Measurements from ENCODE around the gene ALG6. TPM values are rescaled to one million over a fixed set of nuclear protein-coding genes. Genes with fewer than 3 reads are reported as not detected.

ALG6 gene
- total RNA-seq, 6 experiments from 2014 or later, result 5.5 to 7.7 (median 6.1) TPM

- no peaks in the 10 kb centered on the region for H3K4me1 ChIP-seq
- H3K9me3 ChIP-seq, result no peaks in the 10 kb centered on the region
- intact Hi-C loops (cut with DNase I), result no loop called here
- 100% methylated on average over 2 of the region's 2 CpGs for WGBS (ENCODE audit: insufficient coverage, low coverage, low lambda C conversion rate, missing lambda C conversion rate)
- H3K36me3 ChIP-seq, result no peaks in the 10 kb centered on the region
- H3K27ac ChIP-seq, result no peak overlapping the region
- no peak for TF ChIP-seq POLR2A (IDR thresholded peaks at IDR 0.05)
- TF ChIP-seq CTCF (IDR thresholded peaks at IDR 0.05), result no peak
- ATAC-seq (no peak), DNase-seq (no peak)
- H3K27me3 ChIP-seq, result no peaks in the 10 kb centered on the region
- no peak overlapping the region for H3K4me3 ChIP-seq
Observed at GRCh38 chr1:63453232-63453631, 85.8 kb downstream of the ALG6 start.

- DNase-seq (no peak), ATAC-seq (no peak)
- intact Hi-C loops (cut with DNase I), result no loop called here
- Histone ChIP-seq H3K27ac (no peak overlapping the region), H3K4me1 (no peaks in the 10 kb centered on the region), H3K4me3 (no peak overlapping the region), H3K9me3 (no peaks in the 10 kb centered on the region), H3K36me3 (no peaks in the 10 kb centered on the region), H3K27me3 (no peaks in the 10 kb centered on the region)
- TF ChIP-seq POLR2A (IDR thresholded peaks at IDR 0.05) (no peak), CTCF (IDR thresholded peaks at IDR 0.05) (peak in 2 of 4 donors; percentile 13 to 14)
Observed at GRCh38 chr1:63454269-63454668, 86.8 kb downstream of the ALG6 start.

GRCh38 chr1:63458750-63459149 is 91.3 kb downstream of the ALG6 start:
- Histone ChIP-seq H3K4me3 (no peak overlapping the region), H3K9me3 (no peaks in the 10 kb centered on the region), H3K36me3 (no peaks in the 10 kb centered on the region), H3K27ac (no peak overlapping the region), H3K4me1 (no peaks in the 10 kb centered on the region), H3K27me3 (no peaks in the 10 kb centered on the region)
- TF ChIP-seq POLR2A (IDR thresholded peaks at IDR 0.05), result no peak
- no peak for TF ChIP-seq CTCF (IDR thresholded peaks at IDR 0.05)
- DNase-seq (no peak), ATAC-seq (no peak)
- intact Hi-C loops (cut with DNase I), result no loop called here

GRCh38 chr1:63461661-63462230 is 94.3 kb downstream of the ALG6 start:
- TF ChIP-seq CTCF (IDR thresholded peaks at IDR 0.05) (no peak), POLR2A (IDR thresholded peaks at IDR 0.05) (no peak)
- DNase-seq, result no peak
- Histone ChIP-seq H3K9me3 (no peaks in the 10 kb centered on the region), H3K27ac (no peak overlapping the region), H3K4me1 (no peaks in the 10 kb centered on the region), H3K36me3 (no peaks in the 10 kb centered on the region), H3K27me3 (no peaks in the 10 kb centered on the region), H3K4me3 (no peak overlapping the region)
- ATAC-seq, result no peak
- WGBS (ENCODE audit: insufficient coverage, low coverage, low lambda C conversion rate, missing lambda C conversion rate), result 89% methylated on average over 1 of the region's 1 CpG
- intact Hi-C loops (cut with DNase I), result no loop called here

GRCh38 chr1:63463248-63463647 is 95.8 kb downstream of the ALG6 start:
- intact Hi-C loops (cut with DNase I), result no loop called here

More at GRCh38 chr1:63463248-63463647, 95.8 kb downstream of the ALG6 start:
- WGBS (ENCODE audit: insufficient coverage, low coverage, low lambda C conversion rate, missing lambda C conversion rate), result 82% methylated on average over 3 of the region's 3 CpGs
- Histone ChIP-seq H3K4me1 (no peaks in the 10 kb centered on the region), H3K9me3 (no peaks in the 10 kb centered on the region), H3K27ac (no peak overlapping the region), H3K27me3 (no peaks in the 10 kb centered on the region), H3K4me3 (no peak overlapping the region), H3K36me3 (no peaks in the 10 kb centered on the region)
- no peak for DNase-seq
- TF ChIP-seq CTCF (IDR thresholded peaks at IDR 0.05) (no peak), POLR2A (IDR thresholded peaks at IDR 0.05) (no peak)
- ATAC-seq, result peak in 1 of 4 donors; percentile 38
